ENCODE results near the gene TRAF6.

Gene TRAF6

GRCh38 chr11:36450110-36450572 is 59.9 kb downstream of the TRAF6 start:
- TF ChIP-seq CTCF (IDR thresholded peaks at IDR 0.05; ENCODE audit: low read depth, low read length), result no peak
- no peaks in the 10 kb centered on the region for H3K36me3 ChIP-seq
- no peak overlapping the region for H3K27ac ChIP-seq
- H3K9me3 ChIP-seq (ENCODE audit: severe bottlenecking), result no peaks in the 10 kb centered on the region
- no peaks in the 10 kb centered on the region for H3K27me3 ChIP-seq (ENCODE audit: insufficient read depth, low read depth, severe bottlenecking)
- no peak overlapping the region for H3K4me3 ChIP-seq (ENCODE audit: low read depth, low read length)
- no peak for DNase-seq

- H3K4me3 ChIP-seq (ENCODE audit: low read depth, low read length), result no peak overlapping the region
- H3K36me3 ChIP-seq, result no peaks in the 10 kb centered on the region
- DNase-seq, result no peak
- H3K27ac ChIP-seq, result no peak overlapping the region
- TF ChIP-seq CTCF (IDR thresholded peaks at IDR 0.05; ENCODE audit: low read depth, low read length), result no peak
- no peaks in the 10 kb centered on the region for H3K9me3 ChIP-seq (ENCODE audit: severe bottlenecking)
- H3K27me3 ChIP-seq (ENCODE audit: insufficient read depth, low read depth, severe bottlenecking), result no peaks in the 10 kb centered on the region
These were observed 60.4 kb downstream of the TRAF6 start for GRCh38 chr11:36449561-36450096.

- no peaks in the 10 kb centered on the region for H3K27me3 ChIP-seq (ENCODE audit: insufficient read depth, low read depth, severe bottlenecking)
- no peaks in the 10 kb centered on the region for H3K9me3 ChIP-seq (ENCODE audit: severe bottlenecking)
- H3K4me3 ChIP-seq (ENCODE audit: low read depth, low read length), result no peak overlapping the region
- no peak overlapping the region for H3K27ac ChIP-seq
- H3K36me3 ChIP-seq, result no peaks in the 10 kb centered on the region
- DNase-seq, result no peak
- no peak for TF ChIP-seq CTCF (IDR thresholded peaks at IDR 0.05; ENCODE audit: low read depth, low read length)
These were observed 62.1 kb downstream of the TRAF6 start for GRCh38 chr11:36447947-36448346.

GRCh38 chr11:36447514-36447913 is 62.6 kb downstream of the TRAF6 start:
- Histone ChIP-seq H3K27me3 (ENCODE audit: insufficient read depth, low read depth, severe bottlenecking) (no peaks in the 10 kb centered on the region), H3K4me3 (ENCODE audit: low read depth, low read length) (no peak overlapping the region), H3K27ac (no peak overlapping the region), H3K9me3 (ENCODE audit: severe bottlenecking) (no peaks in the 10 kb centered on the region), H3K36me3 (no peaks in the 10 kb centered on the region)
- TF ChIP-seq CTCF (IDR thresholded peaks at IDR 0.05; ENCODE audit: low read depth, low read length), result no peak
- no peak for DNase-seq

- no peak overlapping the region for H3K4me3 ChIP-seq (ENCODE audit: low read depth, low read length)
- no peaks in the 10 kb centered on the region for H3K36me3 ChIP-seq
- H3K27me3 ChIP-seq (ENCODE audit: insufficient read depth, low read depth, severe bottlenecking), result no peaks in the 10 kb centered on the region
- H3K9me3 ChIP-seq (ENCODE audit: severe bottlenecking), result no peaks in the 10 kb centered on the region
- H3K27ac ChIP-seq, result no peak overlapping the region
- no peak for TF ChIP-seq CTCF (IDR thresholded peaks at IDR 0.05; ENCODE audit: low read depth, low read length)
- DNase-seq, result no peak
These were observed 63.9 kb downstream of the TRAF6 start for GRCh38 chr11:36446135-36446534.

- Histone ChIP-seq H3K4me3 (ENCODE audit: low read depth, low read length) (no peak overlapping the region), H3K27ac (no peak overlapping the region), H3K9me3 (ENCODE audit: severe bottlenecking) (no peaks in the 10 kb centered on the region), H3K27me3 (ENCODE audit: insufficient read depth, low read depth, severe bottlenecking) (no peaks in the 10 kb centered on the region), H3K36me3 (no peaks in the 10 kb centered on the region)
- no peak for TF ChIP-seq CTCF (IDR thresholded peaks at IDR 0.05; ENCODE audit: low read depth, low read length)
- no peak for DNase-seq
These were observed 66.4 kb downstream of the TRAF6 start for GRCh38 chr11:36443661-36444060.

All from WERI-Rb-1 (cell line).